Measurements from ENCODE around the gene MTR. TPM values are rescaled to one million over a fixed set of nuclear protein-coding genes. Genes with fewer than 3 reads are reported as not detected.
A peak's percentile ranks its signal among the peaks of the same experiment; 100 is the strongest.

Gene MTR
- total RNA-seq, 6 experiments from 2014 or later = 9.4 to 15.4 (median 11.8) TPM

GRCh38 chr1:236864996-236865817, 70.1 kb downstream of the MTR start:
- H3K4me1 ChIP-seq = peaks cover 0 to 51% (median 18%) of the 10 kb centered on the region in 4 donors
- ATAC-seq (no peak), DNase-seq (no peak)
- no peak overlapping the region for H3K27ac ChIP-seq
- H3K36me3 ChIP-seq = peaks cover 0 to 6% (median under 1%) of the 10 kb centered on the region in 4 donors
- H3K4me3 ChIP-seq = no peak overlapping the region
- H3K27me3 ChIP-seq = no peaks in the 10 kb centered on the region
- intact Hi-C loops (cut with DNase I) = loop anchor here (5.0 kb wide), 2 partner anchors 103 to 108 kb away; no protein-coding TSS in a partner anchor
- TF ChIP-seq POLR2A (IDR thresholded peaks at IDR 0.05) = no peak
- TF ChIP-seq CTCF (IDR thresholded peaks at IDR 0.05) = no peak
- 70% methylated on average over 3 of the region's 3 CpGs for WGBS (ENCODE audit: insufficient coverage, low coverage, low lambda C conversion rate, missing lambda C conversion rate)
- no peaks in the 10 kb centered on the region for H3K9me3 ChIP-seq

GRCh38 chr1:236865818-236866155, 70.7 kb downstream of the MTR start:
- WGBS (ENCODE audit: insufficient coverage, low coverage, low lambda C conversion rate, missing lambda C conversion rate) = 70% methylated on average over 1 of the region's 1 CpG
- H3K27me3 ChIP-seq = no peaks in the 10 kb centered on the region
- H3K27ac ChIP-seq = no peak overlapping the region
- H3K4me3 ChIP-seq = no peak overlapping the region
- intact Hi-C loops (cut with DNase I) = loop anchor here (5.0 kb wide), 2 partner anchors 103 to 108 kb away; no protein-coding TSS in a partner anchor
- H3K9me3 ChIP-seq = no peaks in the 10 kb centered on the region
- peaks cover 0 to 6% (median under 1%) of the 10 kb centered on the region in 4 donors for H3K36me3 ChIP-seq
- peaks cover 0 to 45% (median 18%) of the 10 kb centered on the region in 4 donors for H3K4me1 ChIP-seq
- DNase-seq = no peak
- TF ChIP-seq CTCF (IDR thresholded peaks at IDR 0.05) = no peak
- no peak for TF ChIP-seq POLR2A (IDR thresholded peaks at IDR 0.05)
- ATAC-seq = no peak

GRCh38 chr1:236868625-236869467, 73.8 kb downstream of the MTR start:
- DNase-seq = peak in 1 of 3 donors; percentile 56
- peak; percentile 92 to 95 (median 93) for ATAC-seq
- H3K4me3 ChIP-seq = no peak overlapping the region
- peaks cover 0 to 12% (median under 1%) of the 10 kb centered on the region in 4 donors for H3K36me3 ChIP-seq
- intact Hi-C loops (cut with DNase I) = loop anchor here (5.0 kb wide), 2 partner anchors 107 to 112 kb away; no protein-coding TSS in a partner anchor
- no peak overlapping the region for H3K27ac ChIP-seq
- no peaks in the 10 kb centered on the region for H3K9me3 ChIP-seq
- 72% methylated on average over 6 of the region's 6 CpGs for WGBS (ENCODE audit: insufficient coverage, low coverage, low lambda C conversion rate, missing lambda C conversion rate)
- no peaks in the 10 kb centered on the region for H3K27me3 ChIP-seq
- peak; percentile 92 to 98 (median 94) for TF ChIP-seq CTCF (IDR thresholded peaks at IDR 0.05)
- TF ChIP-seq POLR2A (IDR thresholded peaks at IDR 0.05) = no peak
- peaks cover 0 to 20% (median 7%) of the 10 kb centered on the region in 4 donors for H3K4me1 ChIP-seq

- Histone ChIP-seq H3K27ac (no peak overlapping the region), H3K27me3 (no peaks in the 10 kb centered on the region), H3K4me3 (no peak overlapping the region), H3K36me3 (peaks cover 0 to 19% (median 2%) of the 10 kb centered on the region in 4 donors), H3K9me3 (no peaks in the 10 kb centered on the region), H3K4me1 (peaks cover 0 to 9% (median 3%) of the 10 kb centered on the region in 4 donors)
- intact Hi-C loops (cut with DNase I) = loop anchor here (5.0 kb wide), 2 partner anchors 108 to 113 kb away; no protein-coding TSS in a partner anchor
- ATAC-seq (peak in 1 of 4 donors; percentile 40), DNase-seq (no peak)
- TF ChIP-seq POLR2A (IDR thresholded peaks at IDR 0.05) (no peak), CTCF (IDR thresholded peaks at IDR 0.05) (no peak)
- WGBS (ENCODE audit: insufficient coverage, low coverage, low lambda C conversion rate, missing lambda C conversion rate) = 36% methylated on average over 2 of the region's 2 CpGs
Observed at GRCh38 chr1:236869911-236870310, 74.8 kb downstream of the MTR start.
